ENCODE results near the gene CCNY.

Gene CCNY

DNA sequence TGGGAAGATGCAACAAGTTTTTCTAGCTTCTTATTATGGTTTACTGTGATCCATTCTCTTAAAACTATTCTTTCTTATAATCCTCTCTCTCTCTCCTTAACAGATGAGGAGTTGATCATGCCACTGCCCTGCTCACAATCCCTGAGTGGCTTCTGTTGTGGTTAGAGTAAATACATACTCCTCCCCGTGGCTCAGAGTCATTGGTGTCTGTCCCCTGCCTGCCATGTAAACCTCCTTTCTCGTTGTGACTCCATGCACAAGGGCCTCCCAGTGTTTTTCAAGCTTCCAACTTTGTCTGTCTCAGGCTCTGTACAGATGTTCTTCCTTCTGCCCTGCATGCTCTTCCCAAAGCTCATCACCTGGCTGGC is 20.4 kb downstream of the CCNY start:
- no peak for DNase-seq

DNA sequence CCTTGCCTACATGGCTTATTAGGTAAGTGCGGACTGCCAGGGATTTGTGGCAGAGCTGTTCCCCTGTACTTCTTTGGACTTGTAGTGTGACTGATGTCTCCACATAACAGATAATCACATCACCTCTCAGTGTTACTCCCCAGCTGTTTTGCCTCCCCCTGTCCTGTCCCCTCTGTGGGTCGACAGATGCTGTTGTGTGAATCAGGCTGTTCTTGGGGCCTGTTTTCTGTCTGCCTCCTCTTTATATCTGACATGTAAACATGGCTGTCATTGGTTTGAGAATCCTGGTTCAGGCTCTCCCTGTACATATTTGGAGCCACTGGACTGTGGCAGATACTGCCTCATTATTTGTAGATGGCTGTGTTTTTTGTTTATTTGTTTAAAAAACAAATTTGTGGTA is 22.7 kb downstream of the CCNY start:
- no peak for DNase-seq

DNA sequence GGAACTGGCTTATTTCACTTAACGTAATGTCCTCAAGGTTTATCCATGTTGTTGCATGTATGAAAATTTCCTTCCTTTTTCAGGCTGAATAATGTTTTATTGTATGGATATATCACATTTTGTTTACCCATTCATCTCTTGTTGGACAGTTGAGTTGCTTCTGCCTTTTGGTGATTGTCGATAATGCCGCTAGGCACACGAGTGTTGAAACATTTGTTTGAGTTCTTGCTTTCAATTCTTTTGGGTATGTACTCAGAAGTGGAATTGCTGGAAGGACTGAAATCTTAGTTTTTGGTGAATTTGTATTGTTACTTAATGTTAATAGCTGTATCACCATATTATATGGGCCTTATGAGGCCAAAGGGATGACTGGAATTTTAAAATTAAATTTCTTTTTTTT is 23.6 kb downstream of the CCNY start:
- DNase-seq, result no peak

DNA sequence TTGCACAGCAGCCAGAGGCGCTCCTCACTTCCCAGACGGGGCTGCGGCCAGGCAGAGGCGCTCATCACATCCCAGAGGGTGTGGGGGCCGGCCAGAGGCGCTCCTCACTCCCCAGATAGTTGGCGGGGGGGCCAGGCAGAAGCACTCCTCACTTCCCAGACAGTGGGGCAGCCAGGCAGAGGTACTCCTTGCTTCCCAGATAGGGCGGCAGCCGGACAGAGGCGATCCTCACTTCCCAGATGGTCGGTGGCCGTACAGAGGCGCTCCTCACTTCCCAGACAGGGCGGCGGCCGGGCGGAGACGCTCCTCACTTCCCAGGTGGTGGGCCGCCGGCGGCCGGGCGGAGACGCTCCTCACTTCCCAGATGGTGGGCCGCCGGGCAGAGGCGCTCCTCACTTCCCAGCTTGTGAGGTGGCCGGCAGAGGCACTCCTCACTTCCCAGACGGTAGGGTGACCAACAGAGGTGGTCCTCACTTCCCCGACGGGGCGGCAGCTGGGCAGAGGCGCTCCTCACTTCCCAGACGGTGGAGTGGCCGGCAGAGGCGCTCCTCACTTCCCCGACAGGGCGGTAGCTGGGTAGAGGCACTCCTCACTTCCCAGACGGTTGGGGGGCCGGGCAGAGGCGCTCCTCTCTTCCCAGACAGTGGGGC is 26.5 kb downstream of the CCNY start:
- no peak for DNase-seq

DNA sequence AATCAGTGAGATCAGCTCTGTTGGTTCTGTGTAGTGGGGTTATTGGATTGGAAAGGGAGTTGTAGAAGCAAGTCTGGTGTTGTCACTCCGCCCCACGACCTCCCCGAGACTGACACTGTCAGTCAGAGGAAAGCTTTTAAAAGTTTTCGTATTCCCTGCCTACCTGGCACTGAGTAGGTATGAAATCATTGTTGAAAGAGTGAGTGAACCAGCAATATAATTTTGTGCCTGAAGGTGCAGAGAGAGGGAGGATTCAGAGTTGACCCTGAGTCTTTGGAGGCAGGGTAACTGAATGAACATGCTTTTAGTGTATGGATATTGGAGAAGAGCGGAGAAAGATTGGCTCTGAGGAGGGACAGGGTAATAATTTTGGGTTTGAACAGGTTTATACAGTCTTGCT is 27.3 kb downstream of the CCNY start:
- DNase-seq, result no peak

DNA sequence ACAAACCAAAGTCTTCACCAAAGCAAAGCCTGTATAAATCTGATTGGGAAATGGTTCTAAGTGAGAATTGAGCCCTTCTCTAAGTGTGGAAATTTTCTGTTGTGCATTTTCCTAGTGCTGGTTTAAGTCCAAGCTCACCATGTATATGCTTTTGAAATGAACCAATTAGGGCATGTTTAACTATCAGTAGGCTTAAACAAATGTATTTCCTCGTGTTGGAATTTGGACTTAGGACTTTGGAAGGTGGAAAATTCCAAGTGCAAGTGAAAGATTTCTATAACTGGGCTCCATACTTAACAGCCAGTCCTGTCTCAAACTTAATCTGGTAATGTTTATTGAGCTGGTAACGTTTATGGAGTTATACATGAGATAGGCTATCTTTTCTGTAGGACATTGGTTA is 28.5 kb downstream of the CCNY start:
- no peak for DNase-seq

DNA sequence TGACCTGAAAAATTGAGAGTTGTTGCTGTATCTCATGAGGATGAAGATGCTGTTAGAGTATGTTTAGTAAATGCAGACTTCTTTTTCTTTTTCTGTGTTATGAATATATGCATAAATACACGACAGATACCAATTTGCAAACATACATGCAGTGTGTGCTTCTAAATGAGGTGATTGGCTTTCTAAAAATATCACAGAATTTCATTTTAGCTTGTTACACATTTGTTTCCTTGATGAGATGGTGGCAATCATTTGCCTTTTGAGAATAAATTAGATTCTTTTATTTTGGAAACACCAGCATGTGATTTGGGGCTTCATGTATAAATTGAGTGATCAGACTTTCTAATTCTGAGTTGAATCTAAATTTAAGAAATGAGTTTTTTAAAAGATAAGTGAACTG is 29.7 kb downstream of the CCNY start:
- no peak for DNase-seq

DNA sequence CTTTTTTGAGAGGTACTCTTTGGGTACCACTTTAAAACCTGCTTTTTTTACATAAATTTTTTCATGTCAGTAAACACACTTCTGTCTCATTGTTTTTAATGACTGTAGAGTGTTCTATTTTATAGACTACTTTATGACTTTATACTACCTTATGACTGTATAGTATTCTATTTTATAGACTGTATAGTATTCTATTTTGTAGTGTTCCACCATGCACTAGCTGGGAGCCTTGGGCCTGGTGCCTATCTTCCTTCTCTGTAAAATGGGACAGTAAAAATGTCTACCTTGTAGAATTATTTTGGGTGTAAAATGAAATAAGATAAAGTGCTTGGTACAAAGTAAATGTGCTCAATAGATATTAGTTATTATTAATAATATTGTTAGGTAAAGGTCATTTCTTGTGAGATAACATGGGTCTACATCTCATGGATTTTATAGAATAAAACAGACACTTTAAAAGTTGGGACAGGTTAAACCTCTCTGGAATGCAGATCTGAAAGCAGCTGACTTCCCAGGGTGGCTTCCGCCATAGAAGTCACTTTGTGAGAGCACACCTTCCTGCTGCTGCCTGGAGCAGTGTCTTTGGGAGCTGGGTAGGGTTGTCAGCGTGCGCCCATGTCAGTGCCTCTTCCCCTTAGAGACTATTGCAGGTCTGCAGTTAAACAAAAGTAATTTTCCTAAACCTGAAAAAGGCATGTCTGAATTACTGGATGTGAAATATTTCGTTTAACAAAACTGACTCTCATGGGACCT is 31.0 kb downstream of the CCNY start:
- DNase-seq, result no peak

DNA sequence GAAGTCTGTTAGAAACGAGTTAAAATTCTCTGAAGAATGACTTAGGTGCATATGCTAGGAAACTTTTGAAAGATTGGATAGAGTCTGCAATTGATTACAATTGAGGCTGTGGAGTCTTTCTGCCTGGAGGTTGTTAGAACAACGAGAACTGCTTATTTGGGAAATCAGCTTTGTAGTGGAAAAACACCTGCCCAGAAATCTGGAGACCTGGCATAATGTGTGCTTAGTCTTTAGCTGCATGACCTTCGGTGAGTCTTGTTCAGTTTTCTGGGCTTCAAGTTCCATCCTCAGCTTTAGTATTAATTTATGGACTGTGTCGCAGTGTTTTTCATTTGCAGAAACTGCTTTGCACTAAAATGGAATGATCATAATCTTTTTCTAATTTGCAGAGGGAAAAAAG is 31.7 kb downstream of the CCNY start:
- no peak for DNase-seq

DNA sequence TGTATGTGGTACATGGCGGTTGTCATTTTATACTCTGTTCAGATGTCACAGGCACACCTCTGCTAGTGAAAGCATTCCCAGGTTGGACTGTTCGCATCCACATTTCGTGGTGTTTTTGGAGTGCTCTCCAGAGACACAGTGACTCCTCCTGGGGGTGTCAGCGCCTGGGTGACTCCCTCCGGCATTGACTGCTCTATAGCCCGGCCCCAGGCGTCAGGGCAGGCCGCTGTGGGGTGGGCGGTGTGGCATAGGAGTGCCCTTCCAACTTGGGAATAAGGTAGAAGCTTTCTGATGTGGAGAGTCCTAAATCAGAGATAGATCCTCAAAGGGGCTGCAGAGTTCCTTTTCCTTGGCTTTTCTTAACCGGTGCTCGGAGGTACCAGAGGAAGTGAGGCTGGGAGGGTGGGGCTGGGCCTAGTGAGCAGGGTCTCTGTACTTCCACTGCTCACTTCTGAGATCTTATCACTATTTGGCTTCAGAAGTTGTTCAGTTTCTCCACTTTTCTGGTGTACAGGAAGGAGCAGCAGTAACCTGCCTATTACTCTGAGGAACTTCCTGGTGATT is 32.3 kb downstream of the CCNY start:
- DNase-seq, result no peak

DNA sequence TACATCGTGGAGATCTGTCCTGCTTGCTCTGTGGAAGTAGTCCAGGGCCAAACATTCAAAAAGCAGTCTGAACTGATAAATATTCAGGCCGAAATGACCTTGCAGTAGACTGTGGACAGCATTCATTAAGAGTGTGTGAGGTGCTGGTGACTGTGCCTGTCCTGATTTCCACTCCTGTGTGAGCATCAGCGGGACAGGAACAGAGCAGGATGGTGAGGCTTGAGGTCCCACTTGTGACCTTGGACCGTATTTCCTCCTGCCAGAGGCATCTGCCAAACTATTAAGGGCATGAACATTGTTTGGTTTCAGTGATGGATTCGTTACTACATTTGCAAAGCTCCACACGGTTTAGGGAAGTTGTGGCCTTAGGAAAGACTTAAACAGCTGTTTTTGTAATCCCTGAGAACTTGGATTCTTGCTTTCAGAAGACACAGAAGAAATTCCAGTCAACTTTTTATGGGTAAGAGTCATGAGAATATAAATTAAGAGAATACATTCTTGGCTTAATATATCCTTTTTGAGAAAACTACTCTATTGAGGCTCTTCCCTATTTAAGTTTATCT is 32.8 kb downstream of the CCNY start:
- DNase-seq, result no peak

DNA sequence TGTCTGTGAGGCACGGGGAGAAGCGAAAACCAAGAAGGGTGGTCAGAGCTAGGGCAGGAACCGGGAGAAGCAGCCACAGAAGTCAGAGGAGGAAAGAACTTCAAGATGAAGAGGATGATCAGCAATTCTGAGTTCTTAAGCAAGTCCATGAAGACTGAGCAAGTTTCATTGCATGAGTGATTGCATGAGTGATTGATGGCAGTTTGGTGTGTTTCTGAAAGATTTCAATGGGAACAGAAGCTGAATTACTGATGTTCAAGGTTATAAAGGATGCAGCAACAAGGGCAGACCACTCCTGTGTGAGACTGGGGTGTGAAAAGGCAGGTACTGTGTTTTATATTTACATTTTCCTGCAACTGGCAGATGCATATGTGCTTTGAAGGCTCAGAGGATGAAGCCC is 35.4 kb downstream of the CCNY start:
- no peak for DNase-seq

DNA sequence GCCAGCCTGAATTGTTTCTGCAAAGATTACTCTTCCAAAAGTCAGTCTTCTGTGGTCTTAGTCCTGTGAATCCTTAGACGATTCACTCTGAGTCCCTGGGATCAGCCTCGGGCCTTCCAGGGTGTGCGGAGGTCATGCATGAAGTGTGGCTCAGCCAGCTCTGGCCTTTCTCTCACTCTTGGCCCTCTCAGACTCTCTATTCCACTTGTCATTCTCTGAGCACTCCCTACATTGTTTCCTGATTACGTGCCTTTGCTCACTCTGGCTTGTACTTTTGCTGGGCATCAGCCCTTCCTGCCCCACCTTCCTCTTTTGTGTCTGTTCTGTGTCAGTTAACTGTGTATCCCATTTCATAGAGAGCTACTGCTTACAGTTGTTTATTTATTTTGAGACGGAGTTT is 36.0 kb downstream of the CCNY start:
- DNase-seq, result no peak

DNA sequence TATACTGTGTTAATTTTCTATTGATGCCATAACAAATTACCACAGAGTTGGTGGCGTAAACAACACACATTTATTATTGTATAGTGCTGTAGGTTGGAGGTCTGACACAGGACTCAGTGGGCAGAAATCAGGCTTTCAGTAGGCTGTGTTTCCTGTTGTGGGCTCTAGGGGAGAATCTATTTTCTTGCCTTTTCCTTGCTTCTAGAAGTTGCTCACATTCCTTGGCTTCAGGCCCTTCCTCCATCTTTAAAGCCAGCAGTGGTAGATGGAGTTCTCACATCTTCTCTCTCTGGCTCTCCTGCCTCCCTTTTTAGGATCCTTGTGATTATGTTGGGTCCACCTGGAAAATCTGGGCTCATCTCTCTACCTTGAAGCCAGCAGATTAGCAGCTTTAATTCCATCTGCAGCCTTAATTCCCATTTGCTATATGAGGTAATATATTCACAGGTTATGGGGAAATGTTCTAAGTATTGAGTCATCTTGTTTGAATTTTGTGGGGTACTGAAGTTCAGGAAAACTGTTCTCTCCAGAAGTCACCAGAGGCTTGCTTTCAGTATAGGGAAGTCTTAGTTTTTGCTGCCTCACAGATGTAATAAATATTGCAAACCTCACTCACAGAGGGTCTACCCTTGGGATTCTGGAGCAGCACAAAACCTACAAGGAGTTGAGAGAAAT is 38.9 kb downstream of the CCNY start:
- no peak for DNase-seq

DNA sequence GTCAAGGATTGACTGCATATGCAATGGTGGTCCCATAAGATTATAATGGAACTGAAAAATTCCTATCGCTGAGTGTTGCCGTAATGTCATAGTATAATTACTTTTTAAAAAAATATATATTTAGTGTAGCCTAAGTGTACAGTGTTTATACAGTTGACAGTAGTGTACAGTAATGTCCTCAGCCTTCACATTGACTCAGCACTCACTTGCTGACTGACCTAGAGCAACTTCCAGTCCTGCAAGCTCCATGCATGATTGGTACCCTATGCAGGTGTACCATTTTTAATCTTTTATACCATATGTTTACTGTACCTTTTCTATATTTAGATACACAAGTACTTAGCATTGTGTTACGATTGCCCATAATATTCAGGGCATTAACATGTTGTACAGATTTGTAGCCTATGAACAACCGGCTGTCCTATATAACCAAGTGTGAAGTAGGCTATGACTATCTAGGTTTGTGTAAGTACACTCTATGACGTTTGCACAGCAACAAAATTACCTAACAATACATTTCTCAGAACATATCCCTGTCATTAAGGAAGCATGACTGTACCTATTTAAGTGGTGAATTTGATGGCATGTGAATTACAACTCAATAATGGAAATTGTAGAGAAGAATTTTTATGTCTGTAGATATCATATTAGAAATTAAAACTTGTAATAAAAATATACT is 40.9 kb downstream of the CCNY start:
- DNase-seq, result no peak

DNA sequence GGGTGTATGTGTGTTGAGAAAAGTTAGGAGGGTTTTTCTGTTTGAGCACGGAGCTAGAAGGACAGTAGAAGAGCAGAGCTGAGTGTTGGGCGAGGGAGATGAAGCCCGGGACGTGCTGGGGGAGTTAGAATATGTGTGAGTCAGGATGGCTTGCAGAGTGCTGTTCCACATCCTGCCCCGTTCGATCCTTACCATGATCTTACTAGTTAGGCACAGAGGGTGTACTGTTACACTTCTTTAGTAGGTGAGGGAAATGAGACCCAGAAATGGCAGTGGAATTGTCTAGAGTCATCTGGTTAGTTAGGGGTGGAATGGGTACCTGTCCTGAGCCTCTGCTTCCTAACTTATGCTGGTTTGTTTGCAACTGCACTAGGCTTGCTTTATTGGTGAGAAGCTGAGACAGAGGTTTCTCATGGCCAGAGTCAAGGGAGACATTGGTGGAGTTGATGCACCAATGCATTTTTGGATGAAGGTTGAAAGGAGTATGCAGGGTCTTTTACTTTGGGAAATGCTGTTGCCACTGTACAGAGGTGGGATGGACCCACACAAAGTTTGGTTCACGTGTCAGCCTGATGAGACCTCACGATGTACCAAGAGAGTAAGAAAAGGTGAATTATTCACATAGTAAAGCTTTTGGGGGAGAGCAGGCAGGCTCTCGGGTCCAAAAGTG is 42.4 kb downstream of the CCNY start:
- DNase-seq, result no peak

DNA sequence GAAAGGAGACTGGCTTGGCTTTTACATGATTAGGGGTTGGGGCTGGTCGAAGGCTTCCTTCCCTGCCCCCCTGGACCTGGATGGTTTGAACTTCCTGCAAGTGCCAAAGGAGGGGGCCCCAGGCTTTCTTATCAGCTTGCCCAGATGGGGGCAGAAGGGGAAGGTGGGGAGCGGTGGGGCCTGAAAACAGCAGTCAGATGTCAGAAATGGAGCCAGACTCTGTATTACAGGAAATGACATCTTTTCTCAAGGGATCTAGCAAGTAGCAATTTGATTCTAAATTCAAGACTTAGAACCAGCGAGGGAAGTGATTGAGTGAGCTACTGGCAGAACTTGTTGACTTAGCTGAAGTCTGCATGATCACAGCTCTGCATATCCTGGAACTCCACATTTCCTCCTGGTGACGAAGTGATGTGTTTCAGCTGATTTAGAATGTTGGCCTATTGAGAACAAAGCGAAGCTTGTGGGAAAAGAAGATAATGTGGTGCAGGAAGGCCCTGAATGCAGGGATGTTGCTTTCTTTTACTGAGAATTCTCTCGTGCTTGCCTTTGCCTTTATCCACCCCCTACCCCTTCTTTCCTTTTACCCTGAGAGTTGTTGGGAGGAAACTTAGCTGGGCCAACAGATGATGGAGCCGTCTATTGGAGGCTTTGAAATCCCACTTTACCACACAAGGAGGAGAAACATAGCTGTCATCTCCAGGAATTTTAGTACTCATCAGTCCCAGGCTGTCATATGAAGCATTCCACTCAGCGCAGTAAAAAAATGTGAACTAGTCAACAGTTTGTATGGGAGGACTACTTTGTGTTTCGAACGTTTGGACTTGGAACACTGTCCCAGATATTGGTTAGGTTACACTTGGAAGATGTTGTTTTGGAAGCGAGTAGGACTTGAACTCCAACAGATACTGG is 43.2 kb downstream of the CCNY start:
- no peak for DNase-seq

DNA sequence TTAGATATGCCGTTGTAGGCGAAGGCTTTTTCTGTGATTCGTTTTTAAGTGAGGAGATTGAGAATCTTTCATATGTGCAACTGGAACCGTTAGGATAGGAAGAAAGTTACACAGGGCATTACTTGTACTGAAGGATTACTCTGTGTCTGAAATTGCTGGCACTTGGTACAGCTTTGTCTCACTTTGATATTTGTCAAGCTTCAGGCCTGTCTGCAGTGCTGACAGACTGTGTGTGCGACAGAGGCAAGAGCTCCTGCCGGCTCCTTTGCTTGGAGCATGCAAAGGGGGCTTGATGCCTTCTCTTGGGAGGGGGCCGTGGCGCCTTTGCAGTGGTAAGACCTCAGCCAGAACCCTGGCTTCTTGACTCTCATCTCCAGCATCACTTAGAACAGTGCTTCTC is 45.8 kb downstream of the CCNY start:
- no peak for DNase-seq

DNA sequence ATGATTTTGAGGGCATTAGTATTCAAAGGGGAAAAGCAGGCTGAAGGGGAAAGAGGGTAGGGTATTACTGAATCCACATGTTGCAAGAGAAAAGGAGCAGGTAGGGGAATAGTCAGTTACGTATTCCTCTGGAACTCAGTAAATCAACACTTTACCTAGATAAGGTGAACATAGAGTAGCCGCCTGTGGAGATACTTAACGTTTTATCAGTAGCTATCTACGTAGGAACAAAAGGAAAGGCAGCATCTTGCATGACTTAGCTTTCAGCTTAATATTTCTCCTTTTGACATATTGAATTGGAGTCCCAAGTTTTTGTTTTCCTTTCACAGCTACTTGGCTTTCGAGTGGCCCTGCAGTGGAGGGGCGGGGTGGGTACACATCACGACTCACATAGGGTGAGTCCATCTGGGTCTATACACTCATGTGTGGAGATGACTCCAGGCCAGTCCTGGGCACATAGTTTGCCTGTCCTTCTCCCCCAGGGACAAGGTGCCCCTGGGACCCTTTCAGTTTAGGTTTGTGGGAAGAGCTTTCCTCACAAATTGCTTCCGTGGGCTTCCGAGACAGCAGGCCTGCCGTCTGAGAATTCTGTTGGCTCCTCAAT is 48.1 kb downstream of the CCNY start:
- DNase-seq, result no peak

DNA sequence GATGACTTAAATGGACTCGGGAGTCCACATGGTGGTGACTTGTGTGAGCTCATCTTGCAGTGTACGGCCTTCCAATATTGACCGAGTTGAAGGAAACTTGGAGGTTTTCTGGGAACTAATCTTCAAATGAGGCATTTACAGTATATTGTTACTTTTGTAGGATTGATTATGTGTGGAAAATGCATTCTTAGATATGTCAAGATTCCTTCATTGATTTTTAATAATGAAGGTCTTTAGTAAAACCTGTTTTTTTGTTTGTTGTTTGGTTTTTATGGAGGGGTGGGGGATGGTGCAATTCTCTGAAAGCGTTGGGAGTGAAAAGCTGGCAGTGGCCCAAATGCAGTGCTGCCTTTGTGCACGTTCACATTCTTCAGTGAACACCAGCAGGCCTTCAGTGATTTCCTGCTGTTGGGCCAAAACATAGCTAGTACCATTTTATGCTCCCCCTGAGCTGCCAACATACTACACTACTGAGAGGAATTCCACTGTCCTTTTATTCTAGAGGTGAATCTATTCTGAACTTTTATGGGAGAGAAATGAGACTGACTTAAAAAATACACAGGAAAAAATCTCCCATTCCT is 50.4 kb downstream of the CCNY start:
- DNase-seq, result no peak

DNA sequence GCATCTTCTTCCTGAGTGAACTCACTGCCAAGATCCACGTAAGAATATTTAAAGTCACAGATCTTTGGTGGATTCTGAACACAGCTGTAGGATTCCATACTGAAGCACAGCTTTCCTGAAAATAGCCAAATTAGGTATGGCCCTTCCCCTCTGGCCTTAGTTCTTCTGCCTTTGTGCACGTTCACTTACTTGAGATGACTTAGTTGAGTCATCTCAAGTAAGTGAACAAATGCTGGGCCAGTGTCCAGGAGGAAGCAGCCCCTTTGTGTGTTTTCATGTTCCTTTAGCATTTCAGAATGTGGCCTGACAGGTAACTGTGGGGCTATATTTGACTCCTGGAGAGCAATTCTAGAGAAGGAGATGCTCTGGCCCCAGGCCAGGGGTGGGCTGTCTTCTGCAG is 51.5 kb downstream of the CCNY start:
- DNase-seq, result no peak

Data from NK-92 treated with Interleukin-12 subunit alpha and Interleukin-12 subunit beta, amount 100 ng/mL, for 24 hours (cell line).